Measurements from ENCODE around the gene SNAP29.
"Not testable (repeated sequence)": the region's sequence is repeated elsewhere in the genome, so short reads cannot be mapped to it uniquely, and the experiment has no call there.

SNAP29 gene

GRCh38 chr22:20867179-20868024 is 8.6 kb downstream of the SNAP29 start:
- peak; percentile 91 for DNase-seq

DNA sequence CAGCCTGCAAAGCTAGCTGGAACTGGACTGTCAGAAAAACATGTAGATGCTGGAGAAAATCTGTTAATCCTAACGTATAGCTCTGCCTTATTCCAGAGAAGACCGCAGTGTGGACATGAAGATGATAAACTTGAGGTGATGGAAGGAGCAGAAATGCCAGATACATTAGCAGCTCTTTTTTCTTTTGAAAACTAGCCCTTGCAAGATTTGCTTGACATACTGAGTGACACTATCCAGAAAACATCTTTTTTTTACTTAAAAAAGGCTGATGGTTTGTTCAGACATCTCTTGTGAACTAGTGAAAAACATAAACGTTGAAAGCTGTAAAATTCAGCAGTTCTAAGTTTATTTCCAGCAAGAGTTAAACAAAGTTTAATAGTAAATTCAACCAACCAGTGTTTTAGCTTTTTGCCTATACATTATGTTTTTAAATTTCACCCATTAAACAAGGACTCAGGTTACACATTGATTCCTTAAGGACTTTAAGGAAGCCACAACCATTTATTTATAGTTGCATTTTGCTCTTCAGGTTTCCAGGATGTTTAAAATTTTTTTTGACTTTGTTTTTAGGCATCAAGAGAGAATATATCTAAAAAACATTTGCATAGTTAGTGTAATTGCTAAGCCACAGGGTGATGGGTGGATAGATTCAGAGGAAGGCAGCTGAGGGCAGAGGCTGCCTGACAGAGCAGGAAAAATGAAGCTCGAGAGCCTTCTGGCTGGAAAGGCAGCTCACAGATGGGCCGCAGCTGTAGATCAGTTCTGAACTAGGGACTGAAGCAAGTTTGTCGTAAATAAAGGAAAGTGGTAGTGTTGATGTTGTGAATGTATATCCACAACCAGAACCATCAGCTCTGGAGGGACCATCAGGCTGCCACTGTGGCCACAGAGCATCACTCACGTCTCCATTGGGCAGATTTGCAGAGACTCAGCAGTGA is 9.5 kb downstream of the SNAP29 start:
- DNase-seq, result no peak

DNA sequence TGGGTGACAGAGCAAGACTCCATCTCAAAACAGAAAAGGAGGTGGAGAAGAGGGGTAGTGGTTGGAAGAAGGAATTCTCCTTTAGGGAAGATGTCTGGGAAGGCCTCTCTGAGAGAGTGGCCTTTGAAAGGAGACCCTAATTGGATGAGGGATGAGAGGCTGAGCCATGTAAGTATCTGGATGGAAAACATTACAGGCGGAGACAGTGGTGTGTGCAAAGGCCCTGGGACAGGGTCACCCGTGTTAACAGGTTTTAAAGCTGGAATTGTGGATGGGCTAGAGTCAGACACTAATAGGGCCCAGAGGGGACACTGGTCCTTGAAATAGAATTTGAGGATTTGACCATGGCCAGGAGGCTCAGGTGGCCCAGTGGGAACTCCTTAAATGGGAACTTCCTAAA is 10.4 kb downstream of the SNAP29 start:
- DNase-seq, result no peak

- DNase-seq, result no peak
Observed at GRCh38 chr22:20873214-20873613, 14.4 kb downstream of the SNAP29 start.

- no peak for DNase-seq
Observed at GRCh38 chr22:20875296-20875695, 16.5 kb downstream of the SNAP29 start.

GRCh38 chr22:20877715-20878114 is 18.9 kb downstream of the SNAP29 start:
- DNase-seq, result no peak

DNA sequence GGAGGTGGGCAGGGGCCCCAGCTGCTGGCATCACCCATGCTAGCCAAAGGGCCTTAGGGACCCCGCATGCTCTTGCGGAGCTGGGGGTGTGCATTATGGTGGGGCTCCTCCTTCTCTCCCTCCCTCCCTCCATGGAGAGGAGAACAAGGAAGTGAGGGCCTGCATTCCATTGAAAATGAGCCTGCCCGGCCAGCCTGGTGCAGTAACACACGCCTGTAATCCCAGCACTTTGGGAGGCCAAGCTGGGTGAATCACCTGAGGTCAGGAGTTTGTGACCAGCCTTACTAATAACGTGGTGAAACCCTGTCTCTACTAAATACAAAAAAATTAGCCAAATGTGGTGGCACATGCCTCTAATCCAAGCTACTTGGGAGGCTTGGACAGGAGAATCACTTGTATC is 22.4 kb downstream of the SNAP29 start:
- DNase-seq, result no peak

GRCh38 chr22:20881869-20882815 is 23.3 kb downstream of the SNAP29 start:
- DNase-seq, result no peak

DNA sequence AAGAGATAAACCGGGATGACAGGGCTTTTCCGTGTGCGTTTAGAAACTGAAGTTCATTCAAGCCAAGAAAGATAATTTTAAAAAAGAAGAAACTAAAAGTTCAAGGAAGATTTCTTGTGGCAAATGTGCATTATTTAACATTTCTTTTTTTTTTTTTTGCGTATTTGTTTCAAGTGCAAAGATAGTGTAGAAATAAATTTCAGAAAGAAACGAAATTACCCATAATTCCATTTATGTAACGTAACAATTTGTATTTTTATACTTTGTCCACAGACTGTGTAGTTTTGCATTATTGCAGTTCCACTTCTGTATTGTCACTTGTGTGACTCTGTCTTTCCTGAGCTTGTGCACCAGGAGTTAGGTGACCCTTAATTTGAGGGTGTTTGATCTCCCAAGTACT is 24.0 kb downstream of the SNAP29 start:
- no peak for DNase-seq

DNA sequence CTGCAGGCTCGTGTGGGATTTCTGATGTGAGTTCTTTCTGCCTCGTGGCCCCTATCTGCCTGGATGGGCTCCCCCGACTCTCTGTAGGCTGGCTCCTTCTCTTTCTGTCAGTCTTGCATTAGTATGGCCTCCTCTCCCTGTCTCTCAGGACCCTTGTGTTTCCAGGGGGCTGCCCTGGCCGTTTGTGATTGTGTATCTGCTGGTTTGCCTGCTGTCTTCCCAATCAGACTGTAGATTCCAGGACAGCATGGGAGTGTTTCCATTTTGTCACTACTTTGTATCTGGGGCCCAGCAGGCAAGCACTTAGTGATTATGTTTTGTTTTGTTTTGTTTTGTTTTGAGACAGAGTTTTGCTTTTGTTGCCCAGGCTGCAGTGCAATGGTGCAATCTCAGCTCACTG is 25.6 kb downstream of the SNAP29 start:
- DNase-seq, result no peak

GRCh38 chr22:20885017-20885556 is 26.3 kb downstream of the SNAP29 start:
- no peak for DNase-seq

GRCh38 chr22:20885557-20886323 is 26.9 kb downstream of the SNAP29 start:
- DNase-seq, result peak; percentile 87

DNA sequence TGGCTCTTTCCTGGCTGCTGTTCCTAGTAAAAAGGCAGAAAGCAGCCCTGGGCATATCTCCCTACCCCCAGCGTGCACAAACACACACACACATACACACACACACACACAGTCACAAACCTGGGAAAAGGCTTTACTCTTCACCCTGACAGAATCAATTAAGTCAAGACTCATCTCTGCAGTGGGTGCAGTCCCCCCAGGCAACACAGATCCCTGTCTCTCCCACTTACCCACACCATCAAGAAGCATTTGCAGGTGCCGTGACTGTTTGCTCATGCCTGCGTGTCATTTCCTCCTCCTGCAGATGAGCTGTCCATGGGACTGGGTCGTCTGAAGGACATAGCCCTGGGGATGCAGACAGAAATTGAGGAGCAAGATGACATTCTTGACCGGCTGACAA is 28.6 kb downstream of the SNAP29 start:
- DNase-seq, result no peak

DNA sequence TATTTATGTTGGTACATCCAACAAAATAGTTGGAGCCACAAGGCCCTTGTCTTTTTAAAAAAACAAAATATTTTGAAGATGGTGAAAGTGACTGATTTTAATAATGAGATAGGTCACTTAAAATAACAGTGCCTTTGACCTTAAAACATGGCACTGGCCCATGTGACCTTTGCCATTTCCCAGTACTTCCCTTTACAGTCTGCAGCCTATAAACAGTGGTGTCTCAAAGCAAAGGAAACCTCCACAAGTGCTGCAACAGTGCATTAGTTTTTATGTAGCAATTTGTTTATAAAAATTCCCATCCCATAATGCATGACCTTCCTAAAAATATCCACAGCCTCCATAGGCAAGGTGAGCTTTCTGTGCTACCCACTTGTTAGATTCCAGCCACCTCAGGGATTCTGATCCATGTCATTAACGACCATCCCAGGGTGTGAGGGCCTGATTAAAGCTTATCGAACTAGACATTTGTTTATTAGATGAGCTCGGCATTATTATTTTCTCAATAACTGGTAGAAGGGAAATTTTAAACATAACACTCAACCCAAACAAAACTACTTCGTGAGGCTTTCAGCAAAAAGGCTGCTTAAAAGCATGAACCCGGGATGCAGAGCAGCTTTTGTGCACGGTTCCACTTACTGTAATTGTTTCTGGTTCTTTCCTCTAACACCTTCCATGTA is 30.4 kb downstream of the SNAP29 start:
- peak; percentile 37 for DNase-seq

- no peak for DNase-seq
Observed at GRCh38 chr22:20889904-20890540, 31.2 kb downstream of the SNAP29 start.

- DNase-seq, result no peak
Observed at GRCh38 chr22:20890975-20891374, 32.2 kb downstream of the SNAP29 start.

DNA sequence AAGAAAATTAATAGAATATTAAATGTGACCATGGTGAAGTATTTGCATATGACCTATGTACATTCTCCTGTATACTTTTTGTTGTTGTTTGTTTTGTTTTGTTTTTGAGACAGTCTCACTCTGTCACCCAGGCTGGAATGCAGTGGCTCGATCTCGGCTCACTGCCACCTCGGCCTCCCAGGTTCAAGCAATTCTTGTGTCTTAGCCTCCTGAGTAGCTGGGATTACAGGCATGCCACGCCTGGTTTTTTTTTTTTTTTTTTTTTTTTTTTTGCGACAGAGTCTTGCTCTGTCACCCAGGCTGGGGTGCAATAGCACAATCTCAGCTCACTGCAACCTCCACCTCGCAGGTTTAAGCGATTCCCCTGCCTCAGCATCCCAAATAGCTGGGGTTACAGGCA is 38.9 kb downstream of the SNAP29 start:
- not testable (repeated sequence) for DNase-seq

DNA sequence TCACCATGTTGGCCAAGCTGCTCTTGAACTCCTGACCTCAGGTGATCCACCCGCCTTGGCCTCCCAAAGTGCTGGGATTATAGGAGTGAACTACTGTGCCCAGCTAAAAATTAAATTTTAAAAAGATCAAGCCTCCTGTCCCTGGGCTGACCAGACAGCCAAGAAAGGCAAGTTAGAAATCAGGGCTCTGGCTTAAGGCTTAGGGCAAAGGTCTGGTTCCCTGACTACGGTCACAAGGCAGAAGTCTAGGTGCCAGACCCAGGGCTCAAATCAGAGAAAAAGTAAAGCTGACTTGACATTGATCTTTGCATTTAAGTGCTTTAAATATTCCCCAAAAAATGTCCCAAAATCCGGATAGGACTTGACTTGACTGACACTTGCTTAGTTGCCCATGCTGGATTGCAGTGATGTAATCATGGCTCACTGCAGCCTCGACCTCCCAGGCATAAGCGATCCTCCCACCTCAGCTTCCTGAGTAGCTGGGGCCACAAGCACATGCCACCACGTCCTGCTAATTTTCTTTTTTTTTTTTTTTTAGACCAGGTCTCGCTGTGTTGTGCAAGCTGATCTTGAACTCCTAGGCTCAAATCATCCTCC is 41.1 kb downstream of the SNAP29 start:
- DNase-seq, result no peak

GRCh38 chr22:20901093-20902033 is 42.6 kb downstream of the SNAP29 start:
- not testable (repeated sequence) for DNase-seq
